OCI-M2 (cell line): ENCODE data around the gene VEGFB.

Source experiments
- DNase-seq: peaks from one replicate; lab custom pipeline; 2025; ENCODE audit not compliant: unreplicated experiment; lab: John Stamatoyannopoulos, UW

The VEGFB gene

DNA sequence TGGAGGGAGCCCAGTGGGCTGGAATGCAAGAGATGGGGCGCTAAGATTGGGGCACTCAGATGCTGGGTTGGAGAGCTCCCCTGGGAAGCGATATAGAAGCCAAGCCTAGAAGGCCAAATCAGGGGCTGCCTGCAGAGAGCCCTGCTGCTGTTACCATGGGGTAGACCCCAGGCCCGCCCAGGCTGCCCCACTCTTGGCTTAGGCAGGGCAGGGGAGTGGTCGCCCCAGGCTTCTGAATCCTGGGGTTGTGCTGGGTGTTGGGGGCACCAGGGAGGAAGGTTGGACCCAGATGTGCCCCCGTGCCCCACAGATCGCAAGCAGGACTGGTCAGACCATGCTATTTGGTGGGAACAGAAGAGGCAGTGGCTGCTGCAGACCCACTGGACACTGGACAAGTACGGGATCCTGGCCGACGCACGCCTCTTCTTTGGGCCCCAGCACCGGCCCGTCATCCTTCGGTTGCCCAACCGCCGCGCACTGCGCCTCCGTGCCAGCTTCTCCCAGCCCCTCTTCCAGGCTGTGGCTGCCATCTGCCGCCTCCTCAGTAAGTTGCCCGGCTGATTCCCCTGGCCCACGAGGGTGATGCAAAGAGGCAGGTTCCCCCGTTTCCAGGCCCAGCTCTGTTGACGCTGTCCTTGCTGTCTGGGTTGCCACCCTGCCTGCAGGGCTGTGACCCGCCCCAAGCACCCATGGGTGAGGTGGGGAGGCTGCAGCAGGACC, 23.9 kb upstream of the VEGFB start:
- no peak for DNase-seq

DNA sequence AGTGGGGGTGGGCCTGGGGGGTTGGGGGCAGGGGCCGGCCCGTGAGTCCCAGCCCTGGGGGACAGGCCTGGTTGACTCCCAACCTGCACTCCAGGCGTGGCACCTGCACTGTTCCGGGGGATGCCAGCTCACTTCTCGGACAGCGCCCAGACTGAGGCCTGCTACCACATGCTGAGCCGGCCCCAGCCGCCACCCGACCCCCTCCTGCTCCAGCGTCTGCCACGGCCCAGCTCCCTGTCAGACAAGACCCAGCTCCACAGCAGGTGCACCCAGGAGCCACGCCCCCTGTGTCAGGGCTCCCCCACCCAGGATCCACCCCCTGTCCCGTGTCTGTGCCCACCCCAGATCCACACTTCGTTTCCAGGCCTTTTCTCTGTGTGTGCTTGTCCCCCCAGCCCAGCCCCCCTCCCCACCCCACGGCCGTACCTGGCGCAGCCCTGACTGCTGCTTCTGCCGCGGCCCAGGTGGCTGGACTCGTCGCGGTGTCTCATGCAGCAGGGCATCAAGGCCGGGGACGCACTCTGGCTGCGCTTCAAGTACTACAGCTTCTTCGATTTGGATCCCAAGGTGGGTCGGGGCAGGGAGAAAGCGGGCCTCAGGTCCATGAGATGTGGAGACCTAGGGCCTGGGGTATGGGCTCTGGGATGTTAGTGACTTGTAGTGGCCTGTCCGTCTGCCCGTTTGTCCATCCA, 23.1 kb upstream of the VEGFB start:
- no peak for DNase-seq

DNA sequence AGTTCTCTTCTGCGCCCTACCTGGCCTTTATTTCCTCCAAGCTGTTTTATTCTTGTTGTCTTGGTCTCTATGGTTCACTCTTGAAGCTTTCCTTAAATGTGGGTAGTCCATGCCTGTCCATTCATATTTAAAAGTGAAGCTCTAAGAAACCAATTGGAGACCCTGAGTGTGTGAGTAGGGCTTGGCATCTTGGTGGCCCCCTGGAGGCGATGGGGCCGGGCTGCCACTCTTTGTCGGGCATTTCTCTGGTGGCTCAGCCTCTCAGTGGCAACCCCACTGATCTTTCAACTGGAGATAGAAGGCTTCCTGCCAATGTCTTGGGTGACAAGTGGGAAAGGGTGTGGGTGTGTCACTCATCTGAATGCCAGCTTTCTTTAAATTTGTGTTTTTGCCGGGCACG, 17.5 kb upstream of the VEGFB start:
- DNase-seq = no peak

DNA sequence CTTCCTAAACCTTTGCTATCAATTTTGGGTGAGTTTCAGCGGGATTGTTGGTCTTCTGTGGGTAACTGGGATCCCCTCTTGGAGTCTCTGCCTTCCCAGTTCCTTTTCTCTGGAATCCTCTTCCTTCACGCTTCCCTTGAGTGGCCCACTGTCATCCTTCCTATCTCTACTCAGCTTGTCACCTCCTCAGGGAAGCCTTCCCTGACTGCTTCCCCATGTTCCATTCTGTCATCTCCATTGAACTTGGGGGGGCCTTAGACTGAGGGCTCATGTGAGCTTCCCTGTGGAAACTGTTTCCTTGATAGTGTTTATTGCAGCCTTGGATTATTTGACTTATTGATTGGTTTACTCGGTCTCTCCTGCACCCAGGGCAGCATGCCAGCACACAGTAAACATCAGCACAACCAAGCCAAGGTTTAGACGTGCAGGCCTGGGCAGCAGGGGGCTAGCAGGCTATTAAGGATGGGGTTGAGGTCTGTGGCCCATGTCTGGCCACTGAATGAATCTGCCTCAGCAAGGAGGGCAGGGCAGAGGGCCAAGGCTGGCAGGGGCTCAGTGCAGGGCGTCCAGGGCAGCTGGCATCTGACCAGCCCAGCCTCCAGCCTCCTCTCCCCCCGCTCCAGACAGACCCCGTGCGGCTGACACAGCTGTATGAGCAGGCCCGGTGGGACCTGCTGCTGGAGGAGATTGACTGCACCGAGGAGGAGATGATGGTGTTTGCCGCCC, 15.6 kb upstream of the VEGFB start:
- no peak for DNase-seq

DNA sequence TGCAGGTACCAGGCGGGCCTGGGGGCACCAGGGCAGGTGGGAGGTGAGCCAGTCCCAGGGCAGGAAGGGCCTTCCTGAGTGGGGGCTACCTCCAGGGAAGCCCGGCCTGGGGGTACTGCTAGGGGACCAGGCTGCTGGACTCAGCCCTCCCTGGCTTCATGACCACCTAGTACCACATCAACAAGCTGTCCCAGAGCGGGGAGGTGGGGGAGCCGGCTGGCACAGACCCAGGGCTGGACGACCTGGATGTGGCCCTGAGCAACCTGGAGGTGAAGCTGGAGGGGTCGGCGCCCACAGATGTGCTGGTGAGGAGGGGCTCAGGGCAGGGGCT, 15.1 kb upstream of the VEGFB start:
- DNase-seq = no peak

DNA sequence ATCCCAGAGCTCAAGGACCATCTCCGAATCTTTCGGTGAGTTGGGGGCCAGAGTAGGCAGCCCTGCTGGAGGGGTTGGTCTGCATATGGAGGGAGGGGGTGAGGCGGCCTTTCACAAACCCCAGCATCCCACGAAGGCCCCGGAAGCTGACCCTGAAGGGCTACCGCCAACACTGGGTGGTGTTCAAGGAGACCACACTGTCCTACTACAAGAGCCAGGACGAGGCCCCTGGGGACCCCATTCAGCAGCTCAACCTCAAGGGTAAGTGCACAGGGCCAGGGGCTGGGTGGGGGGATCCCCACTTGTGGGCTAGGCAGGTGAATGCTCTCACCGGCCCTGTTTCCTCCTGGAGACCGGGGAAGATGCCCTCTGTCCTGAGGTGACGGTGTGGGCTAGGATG, 14.6 kb upstream of the VEGFB start:
- DNase-seq = no peak

DNA sequence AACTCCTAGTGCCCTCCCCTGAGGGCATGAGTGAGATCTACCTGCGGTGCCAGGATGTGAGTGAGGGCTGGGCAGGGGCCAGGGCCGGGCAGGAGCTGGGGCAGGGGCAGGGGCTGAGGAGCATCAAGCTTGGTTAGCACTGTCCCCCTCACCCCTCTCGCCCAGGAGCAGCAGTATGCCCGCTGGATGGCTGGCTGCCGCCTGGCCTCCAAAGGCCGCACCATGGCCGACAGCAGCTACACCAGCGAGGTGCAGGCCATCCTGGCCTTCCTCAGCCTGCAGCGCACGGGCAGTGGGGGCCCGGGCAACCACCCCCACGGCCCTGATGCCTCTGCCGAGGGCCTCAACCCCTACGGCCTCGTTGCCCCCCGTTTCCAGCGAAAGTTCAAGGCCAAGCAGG, 14.1 kb upstream of the VEGFB start:
- no peak for DNase-seq

DNA sequence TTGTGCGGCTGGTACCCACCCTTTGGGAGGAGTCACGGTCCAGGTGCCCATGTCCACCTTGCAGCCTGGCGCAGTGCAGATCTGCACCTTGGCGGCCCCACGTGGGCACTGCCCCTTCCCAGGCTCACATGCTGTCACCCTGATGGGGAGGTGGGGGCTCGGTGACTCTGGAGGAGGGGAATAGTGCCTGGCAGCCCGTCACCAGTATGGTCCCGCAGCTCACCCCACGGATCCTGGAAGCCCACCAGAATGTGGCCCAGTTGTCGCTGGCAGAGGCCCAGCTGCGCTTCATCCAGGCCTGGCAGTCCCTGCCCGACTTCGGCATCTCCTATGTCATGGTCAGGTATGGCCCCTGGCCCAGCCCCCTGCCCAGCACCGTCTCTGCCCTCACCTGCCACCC, 13.6 kb upstream of the VEGFB start:
- no peak for DNase-seq

DNA sequence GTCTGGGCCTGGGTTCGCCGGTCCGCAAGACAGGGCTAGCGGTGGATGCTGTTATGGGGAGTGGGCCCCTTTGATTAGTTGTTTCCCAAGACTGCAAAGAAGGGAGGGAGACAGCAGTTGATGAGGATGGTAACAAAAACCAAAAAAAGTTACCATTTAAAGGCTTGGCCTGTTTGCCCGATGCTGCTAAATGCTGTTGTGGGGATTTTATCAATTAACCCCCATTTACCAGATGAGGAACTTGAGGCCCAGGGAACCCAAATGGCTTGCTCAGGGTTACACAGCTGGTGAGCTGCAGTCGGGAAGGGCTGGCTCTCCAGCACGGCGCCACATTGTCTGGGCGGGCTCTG, 11.8 kb upstream of the VEGFB start:
- DNase-seq = no peak

DNA sequence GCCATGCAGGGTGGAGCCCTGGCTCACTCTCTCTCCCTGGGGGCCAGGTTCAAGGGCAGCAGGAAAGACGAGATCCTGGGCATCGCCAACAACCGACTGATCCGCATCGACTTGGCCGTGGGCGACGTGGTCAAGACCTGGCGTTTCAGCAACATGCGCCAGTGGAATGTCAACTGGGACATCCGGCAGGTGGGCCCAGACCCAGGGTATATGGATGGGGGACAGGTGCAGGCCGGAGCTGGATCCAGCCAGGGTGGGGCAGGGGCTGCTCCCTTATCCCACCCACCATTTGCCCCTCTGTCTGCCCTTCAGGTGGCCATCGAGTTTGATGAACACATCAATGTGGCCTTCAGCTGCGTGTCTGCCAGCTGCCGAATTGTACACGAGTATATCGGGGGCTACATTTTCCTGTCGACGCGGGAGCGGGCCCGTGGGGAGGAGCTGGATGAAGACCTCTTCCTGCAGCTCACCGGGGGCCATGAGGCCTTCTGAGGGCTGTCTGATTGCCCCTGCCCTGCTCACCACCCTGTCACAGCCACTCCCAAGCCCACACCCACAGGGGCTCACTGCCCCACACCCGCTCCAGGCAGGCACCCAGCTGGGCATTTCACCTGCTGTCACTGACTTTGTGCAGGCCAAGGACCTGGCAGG, 11.3 kb upstream of the VEGFB start:
- DNase-seq = no peak

DNA sequence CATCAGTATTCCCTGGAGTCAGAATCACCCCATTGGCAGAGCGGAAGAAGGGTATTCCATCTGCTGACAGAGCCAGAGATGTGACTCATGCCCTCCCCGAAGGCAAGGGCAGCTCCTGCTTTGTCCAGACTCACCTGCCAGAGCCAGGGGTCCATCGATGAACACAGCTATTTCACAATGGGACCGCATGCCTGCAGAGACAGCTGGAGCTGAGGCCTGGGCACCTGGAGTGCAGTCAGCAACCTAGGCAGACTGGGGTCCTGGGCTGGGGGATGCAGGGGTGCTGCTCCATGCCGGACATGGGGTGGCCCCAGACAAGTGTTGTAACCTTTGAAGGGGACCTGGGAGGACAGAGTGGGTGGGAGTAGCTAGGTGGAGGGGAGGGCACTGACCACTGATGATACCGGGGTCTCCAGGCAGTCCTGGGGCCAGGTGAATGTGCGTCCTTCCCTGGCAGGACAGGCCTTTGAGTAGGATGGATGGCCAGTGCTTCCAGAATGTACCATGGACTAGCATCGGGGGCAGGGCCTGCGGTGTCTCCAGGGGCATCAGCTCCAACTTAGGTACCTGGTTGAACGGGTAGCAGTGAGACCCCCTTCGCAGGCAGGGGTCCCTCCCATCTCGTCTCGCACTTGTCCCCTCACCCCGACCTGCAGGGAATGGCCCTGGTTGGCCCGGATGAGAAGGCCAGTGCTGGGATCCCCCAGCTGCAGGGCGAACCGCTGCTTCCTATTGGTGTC, 10.1 kb upstream of the VEGFB start:
- DNase-seq = no peak

DNA sequence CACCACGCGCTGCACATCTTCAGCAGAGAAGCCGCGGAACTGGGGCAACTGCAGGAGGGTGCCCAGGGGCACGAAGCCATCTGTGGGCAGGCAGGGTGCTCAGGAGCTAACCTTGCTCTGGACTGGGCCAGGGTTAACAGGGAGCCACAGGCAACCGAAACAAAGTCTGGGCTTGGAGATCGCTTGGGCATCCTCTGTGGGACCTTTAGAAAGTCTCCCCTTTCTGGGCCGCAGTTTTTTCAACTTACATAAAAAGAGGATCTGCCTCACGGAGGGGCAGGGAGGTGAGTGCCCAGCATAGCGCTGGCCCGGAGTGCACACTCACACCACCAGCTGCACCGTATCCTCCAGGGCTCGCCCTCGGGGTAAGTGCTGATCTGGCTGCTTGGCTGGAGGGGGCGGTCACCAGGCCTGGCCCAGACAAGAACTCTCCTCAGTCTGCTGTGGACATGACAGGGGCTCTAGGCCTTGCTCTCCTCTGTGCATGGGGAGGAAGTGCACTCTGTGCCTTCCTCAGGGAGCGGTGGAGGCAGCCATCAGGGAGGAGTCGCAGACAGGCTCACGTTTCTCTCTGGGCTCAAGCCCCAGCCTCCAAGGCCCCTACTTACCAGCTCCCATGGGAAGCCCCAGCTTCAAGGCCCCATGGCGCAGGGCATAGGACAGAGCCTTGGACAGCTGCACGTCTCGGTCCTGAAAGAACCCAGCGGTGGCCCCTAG, 9.3 kb upstream of the VEGFB start:
- no peak for DNase-seq

DNA sequence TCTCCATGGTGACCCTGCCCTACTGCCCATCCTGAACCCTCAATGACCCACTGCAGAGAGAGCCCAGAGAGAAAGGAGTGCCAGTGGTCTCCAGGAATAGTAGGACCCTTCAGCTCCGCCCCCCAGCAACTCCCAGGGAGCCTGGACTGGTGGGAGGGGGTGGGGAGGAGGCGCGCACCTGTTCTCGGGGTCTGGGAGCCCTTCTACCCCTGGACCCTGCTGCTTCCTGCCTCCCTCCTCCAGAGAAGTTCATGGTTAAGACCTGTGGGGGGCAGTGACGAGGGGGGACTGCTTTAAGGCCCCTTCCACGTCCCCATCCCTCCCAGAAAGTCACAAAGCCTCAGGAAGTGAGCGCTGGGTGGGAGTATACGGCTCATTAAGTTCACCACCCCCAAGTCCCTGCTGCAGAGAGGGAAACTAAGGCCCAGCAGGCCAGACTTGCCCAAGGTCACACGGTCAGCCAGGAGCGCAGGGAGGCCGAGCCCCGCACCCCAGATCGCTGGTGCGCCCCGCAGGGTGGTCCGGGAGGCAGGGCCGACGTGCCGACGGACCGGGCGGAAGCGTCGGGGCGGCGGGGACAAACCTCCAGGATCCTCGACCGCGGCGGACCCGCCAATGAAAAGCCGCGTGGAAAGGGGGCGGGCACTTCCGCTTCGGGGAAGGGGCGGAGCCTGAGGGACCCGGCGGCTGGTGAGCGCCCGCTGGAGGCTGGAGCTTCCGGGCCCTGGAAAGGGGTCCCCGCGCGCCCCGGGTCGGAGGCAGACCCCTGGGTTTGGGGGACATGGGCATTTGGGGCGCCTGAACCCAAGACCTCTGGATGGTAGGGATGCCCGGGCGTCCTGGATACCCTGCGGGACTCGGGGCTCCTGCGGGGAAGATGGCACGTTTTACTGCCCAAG, 8.5 kb upstream of the VEGFB start, which contains the start of the genes NUDT22 and TRPT1:
Gene NUDT22, plus strand, starts transcription at position 667 of the 899 bp plus-strand sequence. CDS start 379 bp downstream, outside the sequence.
Gene TRPT1, minus strand, starts transcription at position 579 of the 899 bp plus-strand sequence. Its CDS starts 326 bp downstream, at position 253.
- DNase-seq = no peak

DNA sequence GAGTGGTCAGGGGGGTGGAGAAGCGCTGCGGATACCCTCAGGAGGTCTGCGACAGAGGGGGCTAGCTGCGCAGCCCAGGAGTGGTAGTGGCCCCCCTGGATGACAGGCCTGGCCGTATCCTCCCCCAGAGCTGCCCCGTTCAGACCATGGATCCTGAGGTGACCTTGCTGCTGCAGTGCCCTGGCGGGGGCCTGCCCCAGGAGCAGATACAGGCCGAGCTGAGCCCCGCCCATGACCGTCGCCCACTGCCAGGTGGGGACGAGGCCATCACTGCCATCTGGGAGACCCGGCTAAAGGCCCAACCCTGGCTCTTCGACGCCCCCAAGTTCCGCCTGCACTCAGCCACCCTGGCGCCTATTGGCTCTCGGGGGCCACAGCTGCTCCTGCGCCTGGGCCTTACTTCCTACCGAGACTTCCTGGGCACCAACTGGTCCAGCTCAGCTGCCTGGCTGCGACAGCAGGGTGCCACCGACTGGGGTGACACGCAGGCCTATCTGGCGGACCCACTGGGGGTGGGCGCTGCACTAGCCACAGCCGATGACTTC, 7.8 kb upstream of the VEGFB start:
- no peak for DNase-seq

DNA sequence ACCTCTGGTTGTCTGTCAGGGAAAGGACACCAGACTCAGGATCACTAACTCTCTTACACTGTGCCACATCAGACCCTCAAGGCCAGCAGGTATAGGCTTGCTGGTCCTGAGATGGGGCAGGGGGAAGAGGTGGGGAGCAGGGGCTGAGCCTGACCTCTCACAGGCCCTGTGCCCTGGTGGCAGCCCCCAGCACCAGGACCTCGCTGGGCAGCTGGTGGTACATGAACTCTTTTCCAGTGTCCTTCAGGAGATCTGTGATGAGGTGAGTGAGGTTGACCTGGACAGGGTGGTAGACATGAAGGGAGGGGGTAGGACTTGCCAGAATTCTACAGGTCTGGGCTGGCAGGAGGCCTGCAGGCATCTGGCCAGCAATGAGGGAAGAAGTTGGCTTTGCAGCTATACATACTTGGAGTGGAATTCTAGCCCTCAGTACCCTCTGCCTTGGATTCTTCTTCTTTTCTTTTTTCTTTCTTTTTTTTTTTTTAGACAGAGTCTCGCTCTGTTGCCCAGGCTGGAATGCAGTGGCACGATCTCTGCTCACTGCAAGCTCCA, 6.9 kb upstream of the VEGFB start:
- no peak for DNase-seq

DNA sequence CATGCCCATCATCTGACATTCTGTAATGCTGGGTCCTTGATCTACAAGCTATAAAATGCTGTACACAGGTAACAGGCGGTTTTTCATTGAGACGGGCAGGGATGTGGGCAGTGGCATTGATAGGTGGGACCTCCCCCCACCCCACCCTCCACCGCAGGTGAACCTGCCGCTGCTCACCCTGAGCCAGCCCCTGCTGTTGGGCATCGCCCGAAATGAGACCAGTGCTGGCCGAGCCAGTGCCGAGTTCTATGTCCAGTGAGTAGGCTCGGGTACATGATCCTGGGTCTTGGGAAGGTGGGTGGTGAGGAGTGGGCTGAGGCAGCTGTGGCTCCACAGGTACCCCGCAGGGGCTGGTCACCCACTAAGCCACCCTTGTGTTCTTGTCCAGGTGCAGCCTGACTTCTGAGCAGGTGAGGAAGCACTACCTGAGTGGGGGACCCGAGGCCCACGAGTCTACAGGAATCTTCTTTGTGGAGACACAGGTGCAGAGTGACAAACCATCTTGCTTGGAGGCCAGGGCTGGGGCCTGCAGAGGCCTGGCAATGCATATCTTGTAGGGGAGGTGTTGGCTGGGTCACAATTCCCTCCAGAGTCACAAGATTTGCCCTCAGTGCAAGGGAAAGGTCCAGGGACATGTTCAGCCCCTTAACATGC, 5.2 kb upstream of the VEGFB start:
- no peak for DNase-seq

DNA sequence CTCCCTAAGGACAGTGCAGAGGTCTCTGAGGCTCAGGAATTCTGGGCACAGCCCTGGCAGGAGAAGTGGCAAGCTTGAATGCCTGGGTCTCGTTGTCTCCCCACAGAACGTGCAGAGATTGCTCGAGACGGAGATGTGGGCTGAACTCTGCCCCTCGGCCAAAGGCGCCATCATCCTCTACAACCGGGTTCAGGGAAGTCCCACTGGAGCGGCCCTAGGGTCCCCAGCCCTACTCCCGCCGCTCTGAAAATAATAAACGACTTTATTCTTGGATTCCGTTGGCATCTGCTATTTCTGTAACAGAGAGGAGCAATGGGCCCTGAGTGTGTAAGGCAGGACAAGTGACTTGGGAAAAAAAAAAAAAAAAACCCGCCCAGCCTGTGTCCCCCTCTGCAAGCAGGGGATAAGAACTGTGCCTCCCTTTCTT, 4.6 kb upstream of the VEGFB start:
- DNase-seq = no peak
